A673 (cell line): ENCODE measurements around the gene PLIN3.

Experiments
- EZH2 ChIP-seq: fragments of 200-600 bp; sonication (generic); IDR thresholded peaks from 2 replicates; pipeline ENCODE4 v1.6.1; 2017; ENCODE audit warnings: borderline replicate concordance, low read depth, mild to moderate bottlenecking, mixed read lengths, antibody characterized with exemption, low read length; ENCODE audit not compliant: poor library complexity, severe bottlenecking
- TF ChIP-seq, protein P1 (sequence below): fragments of 300-800, 200-600 bp; sonication (generic); conservative IDR thresholded peaks from 2 replicates; pipeline ENCODE4 v1.5.1; 2017; ENCODE audit warnings: low read depth, mild to moderate bottlenecking, antibody characterized with exemption, low read length, moderate library complexity, mixed read lengths

DNA sequence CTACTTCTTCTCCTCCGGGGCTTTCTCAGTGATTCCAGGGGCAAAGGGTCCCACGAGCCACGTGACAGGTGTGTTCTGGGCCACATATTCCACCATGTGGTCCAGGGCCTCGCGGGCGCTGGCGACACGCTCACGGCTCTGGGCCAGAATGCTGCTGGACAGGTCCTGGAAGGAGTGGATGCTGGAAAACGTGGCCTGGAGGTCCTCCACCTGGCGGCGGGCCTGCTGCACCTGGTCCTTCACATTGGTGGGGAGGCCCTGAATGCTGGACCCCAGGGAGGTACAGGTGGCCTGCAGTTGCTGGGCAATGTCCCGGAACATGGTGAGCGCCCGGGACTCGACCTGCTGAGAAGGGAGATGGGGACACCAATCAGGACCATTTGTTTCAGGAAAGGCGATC, 28.3 kb downstream of the PLIN3 start:
- no peak for TF ChIP-seq EZH2
- TF ChIP-seq, protein P1, sequence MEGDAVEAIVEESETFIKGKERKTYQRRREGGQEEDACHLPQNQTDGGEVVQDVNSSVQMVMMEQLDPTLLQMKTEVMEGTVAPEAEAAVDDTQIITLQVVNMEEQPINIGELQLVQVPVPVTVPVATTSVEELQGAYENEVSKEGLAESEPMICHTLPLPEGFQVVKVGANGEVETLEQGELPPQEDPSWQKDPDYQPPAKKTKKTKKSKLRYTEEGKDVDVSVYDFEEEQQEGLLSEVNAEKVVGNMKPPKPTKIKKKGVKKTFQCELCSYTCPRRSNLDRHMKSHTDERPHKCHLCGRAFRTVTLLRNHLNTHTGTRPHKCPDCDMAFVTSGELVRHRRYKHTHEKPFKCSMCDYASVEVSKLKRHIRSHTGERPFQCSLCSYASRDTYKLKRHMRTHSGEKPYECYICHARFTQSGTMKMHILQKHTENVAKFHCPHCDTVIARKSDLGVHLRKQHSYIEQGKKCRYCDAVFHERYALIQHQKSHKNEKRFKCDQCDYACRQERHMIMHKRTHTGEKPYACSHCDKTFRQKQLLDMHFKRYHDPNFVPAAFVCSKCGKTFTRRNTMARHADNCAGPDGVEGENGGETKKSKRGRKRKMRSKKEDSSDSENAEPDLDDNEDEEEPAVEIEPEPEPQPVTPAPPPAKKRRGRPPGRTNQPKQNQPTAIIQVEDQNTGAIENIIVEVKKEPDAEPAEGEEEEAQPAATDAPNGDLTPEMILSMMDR = no peak
